SK-N-SH (cell line): Measurements from ENCODE around the gene COQ8B. TPM values are rescaled to one million over a fixed set of nuclear protein-coding genes. Genes with fewer than 3 reads are reported as not detected.

ENCODE experiments used
- CTCF ChIA-PET: fragments of 300-600, 350-600 bp; formaldehyde crosslinking; extraction: SDS; loops from one replicate; lab custom pipeline; 2021; lab: Yijun Ruan, JAX
- POLR2A ChIA-PET: fragments of 350-600 bp; sonication (Branson Sonifier 250); formaldehyde crosslinking; extraction: SDS; loops from one replicate; lab custom pipeline; 2020; ENCODE audit warnings: antibody characterized with exemption, inconsistent platforms; lab: Yijun Ruan, JAX
- DNase-seq: peaks from one replicate; pipeline ENCODE4 v3.0.0; 2012
- H2AFZ ChIP-seq: fragments of 200-600 bp; sonication (generic); 2 replicates; pipeline ENCODE4 v1.8.1; 2016; ENCODE audit warnings: antibody characterized with exemption, mild to moderate bottlenecking, low read depth
- H3F3A ChIP-seq: fragments of 200-600 bp; sonication (generic); replicated peaks from 2 replicates; pipeline ENCODE3; 2016; ENCODE audit warnings: antibody characterized with exemption, mild to moderate bottlenecking; ENCODE audit not compliant: insufficient read depth
- H3K27ac ChIP-seq, 2 experiments: fragments of 200-500 bp in 1 of 2; fragments of 200-600 bp in 1 of 2; sonication (Bioruptor generic) in 1 of 2; sonication (generic), shearing (Covaris generic) in 1 of 2; 2 replicates each; pipeline versions ENCODE4 v1.5.1 to v1.6.1; 2014 to 2016; ENCODE audit warnings: low read depth in 2 of 2, inconsistent platforms in 1 of 2, low read length in 1 of 2, mild to moderate bottlenecking in 1 of 2, mixed read lengths in 1 of 2
- H3K27me3 ChIP-seq: fragments of 200-600 bp; sonication (generic), shearing (Covaris generic); 2 replicates; pipeline ENCODE4 v1.6.1; 2016; ENCODE audit warnings: mixed run types; ENCODE audit not compliant: insufficient read depth
- H3K36me3 ChIP-seq, 2 experiments: fragments of 200-500 bp in 1 of 2; fragments of 200-600 bp in 1 of 2; sonication (Bioruptor generic) in 1 of 2; sonication (generic) in 1 of 2; replicated peaks in 1 of 2; 2 replicates each; pipeline versions ENCODE3 to v1.5.1; 2014 to 2016; ENCODE audit warnings: low read length in 1 of 2, mild to moderate bottlenecking in 1 of 2; ENCODE audit not compliant: insufficient read depth in 2 of 2, control insufficient read depth in 1 of 2
- H3K4me1 ChIP-seq, 2 experiments: fragments of 200-500 bp in 1 of 2; fragments of 200-600 bp in 1 of 2; sonication (Bioruptor generic) in 1 of 2; sonication (generic), shearing (Covaris generic) in 1 of 2; 2 replicates each; pipeline versions ENCODE4 v1.5.1 to v1.6.1; 2014 to 2016; ENCODE audit warnings: low read depth in 1 of 2, low read length in 1 of 2, mixed run types in 1 of 2; ENCODE audit not compliant: insufficient read depth in 2 of 2, control insufficient read depth in 1 of 2
- H3K4me2 ChIP-seq: fragments of 200-600 bp; sonication (generic), shearing (Covaris generic); 2 replicates; pipeline ENCODE4 v1.6.1; 2017; ENCODE audit warnings: mixed run types
- H3K4me3 ChIP-seq, 2 experiments: fragments of 200-500 bp in 1 of 2; fragments of 200-600 bp in 1 of 2; sonication (Bioruptor generic) in 1 of 2; sonication (generic), shearing (Covaris generic) in 1 of 2; 2 replicates each; pipeline versions ENCODE4 v1.5.1 to v1.8.1; 2014 to 2016; ENCODE audit warnings: low read depth in 2 of 2, inconsistent platforms in 1 of 2, low read length in 1 of 2, mild to moderate bottlenecking in 1 of 2, mixed read lengths in 1 of 2, moderate library complexity in 1 of 2
- H3K79me2 ChIP-seq: fragments of 200-600 bp; sonication (generic); 2 replicates; pipeline ENCODE4 v1.8.1; 2017; ENCODE audit warnings: mild to moderate bottlenecking; ENCODE audit not compliant: insufficient read depth
- H3K9ac ChIP-seq: fragments of 200-600 bp; sonication (generic); 2 replicates; pipeline ENCODE4 v1.6.1; 2017; ENCODE audit warnings: mixed run types
- H3K9me2 ChIP-seq: fragments of 200-600 bp; sonication (generic); 2 replicates; pipeline ENCODE4 v1.6.1; 2017; ENCODE audit warnings: mixed run types
- H3K9me3 ChIP-seq: fragments of 200-600 bp; sonication (generic); 2 replicates; pipeline ENCODE4 v1.6.1; 2017; ENCODE audit warnings: mixed run types, mild to moderate bottlenecking, moderate library complexity
- H4K20me1 ChIP-seq: fragments of 200-600 bp; sonication (generic); 2 replicates; pipeline ENCODE4 v1.6.1; 2017; ENCODE audit warnings: mild to moderate bottlenecking, mixed run types; ENCODE audit not compliant: insufficient read depth
- ELF1 ChIP-seq: IDR thresholded peaks from 2 replicates; pipeline ENCODE4 v1.4.0; 2012
- EZH2phosphoT487 ChIP-seq: fragments of 200-600 bp; sonication (generic); IDR thresholded peaks from 2 replicates; pipeline ENCODE4 v1.6.1; 2017; ENCODE audit warnings: low read depth, mixed run types, mild to moderate bottlenecking, antibody characterized with exemption, moderate library complexity, borderline replicate concordance
- FOSL2 ChIP-seq: IDR thresholded peaks from 2 replicates; pipeline ENCODE4 v1.4.0; 2012; ENCODE audit warnings: low read depth, mild to moderate bottlenecking, moderate library complexity, borderline replicate concordance
- GABPA ChIP-seq: IDR thresholded peaks from 2 replicates; pipeline ENCODE4 v1.4.0; 2012; ENCODE audit warnings: low read depth, mild to moderate bottlenecking
- MAX ChIP-seq: IDR thresholded peaks from 2 replicates; pipeline ENCODE4 v1.4.0; 2012; ENCODE audit warnings: low read depth
- NFIC ChIP-seq: IDR thresholded peaks from 2 replicates; pipeline ENCODE4 v1.4.0; 2012; ENCODE audit warnings: borderline replicate concordance
- PBX3 ChIP-seq: IDR thresholded peaks from 2 replicates; pipeline ENCODE4; 2012
- REST ChIP-seq: IDR thresholded peaks from 2 replicates; pipeline ENCODE4 v1.6.1; 2012; ENCODE audit warnings: mild to moderate bottlenecking, low read depth, low read length, moderate library complexity
- SIN3A ChIP-seq: IDR thresholded peaks from 2 replicates; pipeline ENCODE4 v1.6.1; 2012; ENCODE audit warnings: low read depth, mild to moderate bottlenecking, low read length, moderate library complexity, borderline replicate concordance
- SMC3 ChIP-seq: IDR thresholded peaks from 2 replicates; pipeline ENCODE4 v1.6.1; 2012; ENCODE audit warnings: low read depth, low read length, improper control_type of control experiment
- USF2 ChIP-seq: fragments of 150-350 bp; IDR thresholded peaks from 2 replicates; pipeline ENCODE4 v1.6.1; 2017; ENCODE audit warnings: antibody characterized with exemption, low read length, low read depth, borderline replicate concordance
- WGBS: methylation state at CpG from one replicate; pipeline ENCODE4 v1.1.6; 2017; ENCODE audit warnings: low lambda C conversion rate; 5-methylcytosine and 5-hydroxymethylcytosine counted together
- polyA plus RNA-seq, 3 experiments: library from polyadenylated mRNA; depleted of rRNA; stranded (reverse); fragments of >200 nt; gene quantifications; 2 replicates each; pipeline ENCODE4 v1.2.3, GENCODE V29; 2012

COQ8B gene
- polyA plus RNA-seq, 1 of the 3 experiments (the other 2 are of a cell fraction): 43.8 TPM

GRCh38 chr19:40724855-40725254 is 8.2 kb upstream of the COQ8B start:
- Histone ChIP-seq H3K9me3 (no peaks in the 10 kb centered on the region), H4K20me1 (peaks cover 7% of the 10 kb centered on the region; the same call in 1 of the 2 replicates), H3K36me3 (peaks cover 0 to 38% of the 10 kb centered on the region in 2 experiments), H3K27ac (no peak overlapping the region), H3K4me2 (no peak overlapping the region), H3F3A (no peaks in the 10 kb centered on the region), H3K9ac (no peak overlapping the region), H2AFZ (no peak overlapping the region), H3K4me1 (peaks cover 0 to 3% of the 10 kb centered on the region in 2 experiments; a peak in 1 of 4 replicates), H3K79me2 (peaks cover 52% of the 10 kb centered on the region), H3K27me3 (no peaks in the 10 kb centered on the region), H3K9me2 (no peaks in the 10 kb centered on the region), H3K4me3 (no peak overlapping the region)
- DNase-seq: no peak
- TF ChIP-seq SIN3A: no peak
- POLR2A ChIA-PET: no interaction called here
- 98% methylated on average over 3 of the region's 3 CpGs for WGBS
- CTCF ChIA-PET: interaction anchor here (0.6 to 1.6 kb wide), 2 partner anchors 10 to 90 kb away, joined by 3 to 4 read pairs; no protein-coding TSS in a partner anchor

- Histone ChIP-seq H2AFZ (no peak overlapping the region), H3K9me3 (no peaks in the 10 kb centered on the region), H3K27me3 (no peaks in the 10 kb centered on the region), H3K4me1 (peaks cover 0 to 3% of the 10 kb centered on the region in 2 experiments; a peak in 1 of 4 replicates), H3K4me3 (no peak overlapping the region), H3K79me2 (peaks cover 57% of the 10 kb centered on the region), H3K9ac (no peak overlapping the region), H3K36me3 (peaks cover 0 to 38% of the 10 kb centered on the region in 2 experiments), H3K9me2 (no peaks in the 10 kb centered on the region), H3K4me2 (no peak overlapping the region), H3F3A (no peaks in the 10 kb centered on the region), H3K27ac (no peak overlapping the region), H4K20me1 (peaks cover 7% of the 10 kb centered on the region; the same call in 1 of the 2 replicates)
- POLR2A ChIA-PET: no interaction called here
- CTCF ChIA-PET: interaction anchor here (0.6 kb wide), 1 partner anchor 90 kb away, joined by 3 read pairs; no protein-coding TSS in a partner anchor
- TF ChIP-seq NFIC (no peak), GABPA (no peak), USF2 (no peak), PBX3 (no peak), MAX (no peak), EZH2phosphoT487 (no peak), ELF1 (no peak)
- 99% methylated on average over 4 of the region's 4 CpGs for WGBS
- no peak for DNase-seq
Observed at GRCh38 chr19:40724315-40724714, 7.6 kb upstream of the COQ8B start.

GRCh38 chr19:40723661-40724254 is 7.1 kb upstream of the COQ8B start:
- Histone ChIP-seq H3K79me2 (peaks cover 63% of the 10 kb centered on the region), H3K4me2 (no peak overlapping the region), H3K27me3 (no peaks in the 10 kb centered on the region), H3K9me3 (no peaks in the 10 kb centered on the region), H3K36me3 (peaks cover 0 to 38% of the 10 kb centered on the region in 2 experiments), H3K4me3 (no peak overlapping the region), H3K9me2 (no peaks in the 10 kb centered on the region), H3K4me1 (peaks cover 0 to 7% of the 10 kb centered on the region in 2 experiments; a peak in 1 of 4 replicates), H4K20me1 (peaks cover 7% of the 10 kb centered on the region; the same call in 1 of the 2 replicates), H2AFZ (no peak overlapping the region), H3K9ac (no peak overlapping the region), H3K27ac (no peak overlapping the region), H3F3A (no peaks in the 10 kb centered on the region)
- ChIA-PET CTCF (no interaction called here), POLR2A (no interaction called here)
- 93% methylated on average over 5 of the region's 5 CpGs for whole genome bisulfite sequencing
- no peak for DNase-seq
- TF ChIP-seq SMC3 (no peak), FOSL2 (no peak), USF2 (no peak), REST (no peak), MAX (no peak), PBX3 (no peak)
